ENCODE results near the gene KCNG2. TPM values are rescaled to one million over a fixed set of nuclear protein-coding genes. Genes with fewer than 3 reads are reported as not detected.

The KCNG2 gene
- total RNA-seq, 2 experiments from 2014 or later: not detected

- ChIA-PET POLR2A (no interaction called here), CTCF (no interaction called here)
Measured at GRCh38 chr18:79878741-79879378, 81.1 kb downstream of the KCNG2 start.

DNA sequence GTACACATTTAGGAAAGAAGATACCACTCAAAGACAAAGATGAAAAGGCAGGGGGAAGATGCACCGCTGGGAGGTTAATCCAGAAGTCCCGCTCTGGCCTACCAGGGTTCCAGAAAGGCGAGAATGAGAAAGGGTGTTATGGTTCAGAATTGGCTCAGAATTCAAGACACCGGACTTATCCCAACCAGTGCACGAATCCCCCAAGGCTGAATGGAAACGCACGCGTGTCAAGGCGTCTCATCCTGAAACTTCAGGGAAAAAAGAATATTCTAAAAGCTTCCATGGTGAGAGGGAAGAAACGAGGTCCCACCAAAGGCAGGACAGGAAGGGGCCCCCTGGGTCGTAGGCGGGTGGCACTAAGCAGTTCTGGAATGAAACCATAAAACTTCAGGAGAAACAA, 81.8 kb downstream of the KCNG2 start:
- POLR2A ChIA-PET: no interaction called here
- CTCF ChIA-PET: no interaction called here

GRCh38 chr18:79881695-79882094, 84.0 kb downstream of the KCNG2 start:
- ChIA-PET POLR2A (no interaction called here), CTCF (no interaction called here)

DNA sequence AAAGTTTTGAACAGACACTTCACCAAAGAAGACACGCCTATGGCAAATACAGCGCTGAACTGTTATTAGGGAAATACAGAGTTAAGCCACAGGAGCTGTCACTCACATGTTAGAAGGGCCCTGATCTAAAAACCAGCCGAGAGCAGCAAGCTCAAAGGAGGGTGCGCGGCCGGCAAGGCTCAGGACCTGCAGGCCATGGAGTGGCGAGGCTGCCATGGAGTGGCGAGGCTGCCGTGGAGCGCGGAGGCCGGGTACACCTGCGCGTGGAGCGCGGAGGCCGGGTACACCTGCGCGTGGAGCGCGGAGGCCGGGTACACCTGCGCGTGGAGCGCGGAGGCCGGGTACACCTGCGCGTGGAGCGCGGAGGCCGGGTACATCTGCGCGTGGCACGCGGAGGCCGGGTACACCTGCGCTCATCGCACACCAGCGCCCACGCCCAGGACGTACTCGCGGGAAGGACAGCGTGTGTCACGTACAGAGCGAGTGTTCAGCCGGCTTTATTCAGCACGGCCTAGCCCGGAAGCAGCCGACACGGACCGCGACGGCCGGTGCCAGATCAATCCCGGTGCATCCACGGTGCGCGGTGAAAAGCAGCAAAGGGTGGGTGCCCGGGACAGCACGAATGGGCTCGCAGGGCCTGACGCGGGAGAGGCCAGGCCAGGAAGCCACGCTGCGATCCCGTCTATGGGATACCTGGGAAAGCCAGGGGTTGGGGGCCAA, 84.9 kb downstream of the KCNG2 start:
- POLR2A ChIA-PET: no interaction called here
- CTCF ChIA-PET: no interaction called here

DNA sequence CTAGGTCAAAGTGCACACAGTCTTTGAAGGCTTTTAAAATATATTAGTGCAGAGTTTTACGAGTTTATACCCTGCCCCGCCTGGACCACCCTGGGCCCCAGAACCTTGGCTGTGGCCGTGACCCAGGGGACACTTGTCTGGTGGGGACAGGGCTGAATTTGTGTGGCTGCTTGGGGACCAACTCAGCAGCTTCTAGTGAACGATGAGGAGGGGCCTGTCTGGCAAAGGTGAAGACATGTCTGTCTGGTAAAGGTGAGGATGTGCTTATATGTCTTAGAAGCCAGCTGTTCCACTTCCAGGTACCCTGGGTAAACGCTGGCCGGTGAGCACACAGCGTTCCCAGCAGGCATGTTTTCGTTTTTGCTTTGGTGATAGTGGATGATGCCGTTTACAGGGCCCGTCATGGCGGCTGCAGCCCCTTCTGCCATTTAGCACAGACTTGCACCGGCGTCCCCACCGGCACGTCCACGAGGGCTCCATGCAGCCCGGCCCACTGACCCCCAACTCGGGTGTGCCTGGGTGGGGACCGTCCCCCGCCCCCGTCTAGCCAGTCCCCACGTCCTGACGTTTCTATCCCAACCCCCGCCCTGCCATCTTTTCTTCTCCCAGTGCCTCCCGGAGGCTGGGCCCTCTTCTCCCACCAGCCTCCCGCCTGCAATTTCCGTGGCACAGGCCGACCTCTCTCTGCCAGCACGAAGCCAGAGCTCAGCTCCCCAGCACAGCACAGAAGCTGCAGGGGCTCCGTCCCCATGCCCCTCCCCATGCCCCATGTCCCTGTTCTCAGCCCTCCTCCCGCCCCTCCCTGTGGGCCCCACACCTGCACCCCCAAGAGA, 85.9 kb downstream of the KCNG2 start:
- POLR2A ChIA-PET: no interaction called here
- CTCF ChIA-PET: no interaction called here

GRCh38 chr18:79884294-79884962, 86.7 kb downstream of the KCNG2 start:
- ChIA-PET POLR2A (no interaction called here), CTCF (no interaction called here)

GRCh38 chr18:79884963-79885728, 87.4 kb downstream of the KCNG2 start:
- ChIA-PET CTCF (no interaction called here), POLR2A (no interaction called here)

GRCh38 chr18:79887181-79888000, 89.7 kb downstream of the KCNG2 start:
- CTCF ChIA-PET: no interaction called here
- POLR2A ChIA-PET: no interaction called here

- ChIA-PET CTCF (no interaction called here), POLR2A (no interaction called here)
Measured at GRCh38 chr18:79888016-79888415, 90.3 kb downstream of the KCNG2 start.

GRCh38 chr18:79889569-79889968, 91.8 kb downstream of the KCNG2 start:
- ChIA-PET POLR2A (no interaction called here), CTCF (no interaction called here)

DNA sequence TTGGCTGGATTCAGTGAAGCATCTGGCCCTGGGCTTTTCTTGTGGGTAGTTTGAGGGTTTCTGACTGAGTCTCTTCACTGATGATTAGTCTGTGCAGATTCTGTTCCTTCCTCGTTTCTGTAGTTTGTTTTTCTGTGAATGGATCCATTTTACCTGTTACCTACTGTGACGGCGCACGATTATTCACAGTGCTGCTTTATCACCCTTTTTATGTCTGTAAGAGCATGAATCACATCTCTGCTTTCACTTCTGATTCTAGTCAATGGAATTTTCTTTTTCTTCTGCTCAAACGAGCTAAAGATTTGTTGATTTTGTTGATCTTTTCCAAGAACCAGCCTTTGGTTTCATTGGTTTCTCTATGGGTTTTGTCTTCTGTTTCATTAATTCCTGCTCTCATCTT, 92.9 kb downstream of the KCNG2 start:
- CTCF ChIA-PET: no interaction called here
- POLR2A ChIA-PET: no interaction called here

GRCh38 chr18:79896738-79897137, 99.0 kb downstream of the KCNG2 start:
- ChIA-PET POLR2A (no interaction called here), CTCF (no interaction called here)

DNA sequence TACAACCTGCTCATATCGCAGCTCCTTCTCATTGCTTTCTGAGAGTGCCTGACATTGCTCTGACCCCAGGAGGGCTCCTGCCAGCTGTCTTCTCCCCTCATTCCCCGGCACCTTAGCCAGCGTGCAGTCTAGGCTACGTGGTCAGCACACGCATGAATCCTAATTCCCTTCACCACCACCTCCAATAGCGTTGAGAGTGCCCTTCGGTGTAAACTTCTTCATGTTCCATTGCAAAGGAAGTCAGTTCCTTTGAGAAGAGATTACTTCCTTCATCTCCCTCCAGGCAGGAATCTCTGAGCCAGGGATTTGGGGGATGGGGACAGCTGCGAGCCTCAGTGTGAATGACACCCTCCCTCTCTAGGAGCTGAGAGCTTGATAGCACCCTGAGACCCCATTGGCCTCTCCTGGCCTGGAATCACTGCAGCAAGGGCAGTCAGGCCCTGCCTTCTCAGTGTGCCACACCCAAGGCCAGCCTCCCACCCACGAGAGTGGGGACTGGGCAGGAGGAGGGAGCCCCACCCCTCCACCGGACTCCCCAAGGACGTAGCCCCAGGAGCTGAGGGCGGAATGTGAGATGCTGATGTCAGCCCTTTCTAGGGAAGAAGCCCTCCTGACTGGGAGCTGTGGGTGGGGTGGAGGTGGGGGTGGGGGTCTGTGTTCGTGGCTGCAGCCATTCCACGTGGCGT, 100.3 kb downstream of the KCNG2 start:
- POLR2A ChIA-PET: no interaction called here
- CTCF ChIA-PET: no interaction called here

GRCh38 chr18:79898952-79899608, 101.3 kb downstream of the KCNG2 start:
- ChIA-PET POLR2A (no interaction called here), CTCF (no interaction called here)

DNA sequence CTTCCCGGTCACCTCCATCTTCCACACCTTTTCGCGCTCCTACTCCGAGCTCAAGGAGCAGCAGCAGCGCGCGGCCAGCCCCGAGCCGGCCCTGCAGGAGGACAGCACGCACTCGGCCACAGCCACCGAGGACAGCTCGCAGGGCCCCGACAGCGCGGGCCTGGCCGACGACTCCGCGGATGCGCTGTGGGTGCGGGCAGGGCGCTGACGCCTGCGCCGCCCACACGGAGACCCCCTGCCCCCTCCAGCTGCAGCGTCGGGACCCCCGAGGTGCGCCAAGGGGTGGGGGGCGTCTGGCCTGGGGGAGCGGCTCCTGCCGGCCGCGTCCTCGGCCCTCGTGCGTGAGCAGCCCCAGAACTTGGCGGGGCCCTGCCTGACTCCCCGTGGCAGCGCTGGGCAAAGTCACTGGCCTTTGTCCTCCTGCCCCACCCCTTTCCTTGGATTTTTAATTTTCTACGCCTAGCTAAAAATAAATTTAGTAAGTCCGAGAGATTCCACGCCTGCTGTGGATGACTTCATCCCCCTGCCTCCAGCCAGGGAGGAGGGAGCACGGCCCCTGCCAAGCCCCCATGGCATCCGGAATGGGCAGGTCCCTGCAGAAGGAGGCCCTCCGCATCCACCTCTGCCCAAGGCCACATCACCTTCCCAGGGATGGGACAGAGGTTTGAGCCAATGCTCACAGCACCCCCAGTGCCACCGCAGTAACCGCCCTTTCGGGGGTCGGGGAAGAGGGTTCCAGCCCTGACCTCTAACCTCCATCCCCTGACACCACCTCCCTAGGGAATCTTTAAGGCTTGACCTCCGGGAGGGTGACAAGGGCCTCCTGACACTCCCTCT, 102.1 kb downstream of the KCNG2 start:
- CTCF ChIA-PET: no interaction called here
- POLR2A ChIA-PET: no interaction called here

GRCh38 chr18:79900610-79901570, 103.2 kb downstream of the KCNG2 start:
- ChIA-PET CTCF (no interaction called here), POLR2A (no interaction called here)

Data from activated CD8-positive, alpha-beta memory T cell treated with anti-CD3 and anti-CD28 coated beads for 36 hours (primary cell).